Neural cell (in vitro differentiated cells): Measurements from ENCODE around the gene ANKMY1. TPM values are rescaled to one million over a fixed set of nuclear protein-coding genes. Genes with fewer than 3 reads are reported as not detected.

Source experiments
- H2AFZ ChIP-seq: fragments of 200-600, 300-800 bp; sonication (generic), shearing (Covaris generic); 2 replicates; pipeline ENCODE4 v1.6.0; 2014; ENCODE audit warnings: low read depth, mild to moderate bottlenecking, antibody characterized with exemption, low read length, moderate library complexity
- H3F3A ChIP-seq: fragments of 200-600 bp; shearing (Covaris generic); 2 replicates; pipeline ENCODE4 v1.6.1; 2016; ENCODE audit warnings: mild to moderate bottlenecking, moderate library complexity, mixed read lengths, antibody characterized with exemption, low read length; ENCODE audit not compliant: insufficient read depth, poor library complexity, severe bottlenecking
- H3K27ac ChIP-seq: fragments of 200-600, 300-800 bp; sonication (generic), shearing (Covaris generic); 2 replicates; pipeline ENCODE4 v1.5.1; 2014; ENCODE audit warnings: mild to moderate bottlenecking, low read length, moderate library complexity
- H3K27me3 ChIP-seq: fragments of 300-800, 200-600 bp; sonication (generic), shearing (Covaris generic); 2 replicates; pipeline ENCODE4 v1.6.0; 2014; ENCODE audit warnings: mild to moderate bottlenecking, low read depth, low read length, moderate library complexity; ENCODE audit not compliant: insufficient read depth
- H3K36me3 ChIP-seq: fragments of 300-800, 200-600 bp; sonication (generic), shearing (Covaris generic); 2 replicates; pipeline ENCODE4 v1.5.1; 2014; ENCODE audit warnings: mild to moderate bottlenecking, antibody characterized with exemption, low read length, moderate library complexity; ENCODE audit not compliant: insufficient read depth
- H3K4me2 ChIP-seq: fragments of 300-800, 200-600 bp; sonication (generic), shearing (Covaris generic); 2 replicates; pipeline ENCODE4 v1.6.0; 2014; ENCODE audit warnings: mild to moderate bottlenecking, low read length
- H3K4me3 ChIP-seq: fragments of 300-800, 200-600 bp; sonication (generic), shearing (Covaris generic); 2 replicates; pipeline ENCODE4 v1.5.1; 2014; ENCODE audit warnings: mild to moderate bottlenecking, low read length, moderate library complexity
- H3K79me2 ChIP-seq: fragments of 200-600 bp; shearing (Covaris generic); replicated peaks from 2 replicates; pipeline ENCODE4 v1.6.0; 2014; ENCODE audit warnings: mild to moderate bottlenecking, low read length, moderate library complexity; ENCODE audit not compliant: insufficient read depth
- H3K9ac ChIP-seq: fragments of 300-800, 200-600 bp; sonication (generic), shearing (Covaris generic); 2 replicates; pipeline ENCODE4 v1.6.1; 2016; ENCODE audit warnings: mild to moderate bottlenecking, low read length, mixed read lengths
- H3K9me2 ChIP-seq: fragments of 200-600 bp; shearing (Covaris generic); 2 replicates; pipeline ENCODE4 v1.6.1; 2016; ENCODE audit warnings: mild to moderate bottlenecking, low read length, mixed read lengths; ENCODE audit not compliant: insufficient read depth
- H3K9me3 ChIP-seq: fragments of 200-600, 300-800 bp; sonication (generic), shearing (Covaris generic); 2 replicates; pipeline ENCODE4 v1.6.1; 2016; ENCODE audit warnings: mild to moderate bottlenecking, mixed run types, low read length, moderate library complexity, mixed read lengths
- H4K20me1 ChIP-seq: fragments of 200-600 bp; shearing (Covaris generic); 2 replicates; pipeline ENCODE4 v1.6.1; 2016; ENCODE audit warnings: mild to moderate bottlenecking, mixed run types; ENCODE audit not compliant: insufficient read depth
- CTCF ChIP-seq: fragments of 450-650 bp; IDR thresholded peaks from 2 replicates; pipeline ENCODE4 v1.5.1; 2014; ENCODE audit warnings: antibody characterized with exemption, mild to moderate bottlenecking, moderate library complexity; ENCODE audit not compliant: poor library complexity, severe bottlenecking
- EP300 ChIP-seq: fragments of 450-650 bp; conservative IDR thresholded peaks from 2 replicates; pipeline ENCODE4 v1.6.1; 2014; ENCODE audit warnings: antibody characterized with exemption, mild to moderate bottlenecking, moderate library complexity; ENCODE audit not compliant: poor library complexity, severe bottlenecking
- EZH2 ChIP-seq: fragments of 200-600, 300-800 bp; shearing (Covaris generic), sonication (generic); IDR thresholded peaks from 2 replicates; pipeline ENCODE4 v1.6.1; 2014; ENCODE audit warnings: antibody characterized with exemption, low read length, borderline replicate concordance, mild to moderate bottlenecking; ENCODE audit not compliant: insufficient read depth, poor library complexity, severe bottlenecking
- MXI1 ChIP-seq: fragments of 450-650 bp; conservative IDR thresholded peaks from 2 replicates; pipeline ENCODE4 v1.6.1; 2014; ENCODE audit warnings: antibody characterized with exemption, mild to moderate bottlenecking; ENCODE audit not compliant: poor library complexity, severe bottlenecking
- POLR2AphosphoS5 ChIP-seq: IDR thresholded peaks from 2 replicates; pipeline ENCODE4 v1.6.1; 2012
- RAD21 ChIP-seq: fragments of 450-650 bp; conservative IDR thresholded peaks from 2 replicates; pipeline ENCODE4 v1.6.1; 2014; ENCODE audit warnings: antibody characterized with exemption, mild to moderate bottlenecking, moderate library complexity
- REST ChIP-seq: IDR thresholded peaks from 2 replicates; pipeline ENCODE4 v1.6.1; 2012; ENCODE audit warnings: borderline replicate concordance
- SMC3 ChIP-seq: fragments of 450-650 bp; conservative IDR thresholded peaks from 2 replicates; pipeline ENCODE4 v1.6.1; 2014; ENCODE audit warnings: antibody characterized with exemption, mild to moderate bottlenecking, moderate library complexity; ENCODE audit not compliant: poor library complexity
- TAF1 ChIP-seq: IDR thresholded peaks from 2 replicates; pipeline ENCODE4 v1.6.1; 2012; ENCODE audit warnings: low read depth
- polyA plus RNA-seq: library from polyadenylated mRNA; depleted of rRNA; stranded (reverse); fragments of >200 nt; gene quantifications from 2 replicates; pipeline ENCODE4 v1.2.3, GENCODE V29; 2014

ANKMY1 gene
- polyA plus RNA-seq, 1 donor from 2014 or later = 6.6 TPM

GRCh38 chr2:240596491-240596931 is 38.7 kb upstream of the ANKMY1 start:
- no peaks in the 10 kb centered on the region for H3K9me2 ChIP-seq
- H3K9me3 ChIP-seq = no peaks in the 10 kb centered on the region
- H3K27me3 ChIP-seq = no peaks in the 10 kb centered on the region
- no peaks in the 10 kb centered on the region for H4K20me1 ChIP-seq
- H3K9ac ChIP-seq = no peak overlapping the region
- no peaks in the 10 kb centered on the region for H3K36me3 ChIP-seq
- no peaks in the 10 kb centered on the region for H3F3A ChIP-seq
- no peak overlapping the region for H2AFZ ChIP-seq
- TF ChIP-seq EZH2 (no peak), REST (no peak), EP300 (no peak), POLR2AphosphoS5 (no peak), SMC3 (no peak), RAD21 (no peak), MXI1 (no peak), TAF1 (no peak), CTCF (no peak)
- no peak overlapping the region for H3K27ac ChIP-seq
- H3K4me3 ChIP-seq = no peak overlapping the region
- no peaks in the 10 kb centered on the region for H3K79me2 ChIP-seq
- H3K4me2 ChIP-seq = no peak overlapping the region

GRCh38 chr2:240596080-240596460 is 38.3 kb upstream of the ANKMY1 start:
- H3K36me3 ChIP-seq = no peaks in the 10 kb centered on the region

More at GRCh38 chr2:240596080-240596460, 38.3 kb upstream of the ANKMY1 start:
- Histone ChIP-seq H3K27ac (no peak overlapping the region), H3K4me3 (no peak overlapping the region), H3K4me2 (no peak overlapping the region), H3K9me2 (no peaks in the 10 kb centered on the region), H3K9me3 (no peaks in the 10 kb centered on the region), H2AFZ (no peak overlapping the region), H3K27me3 (no peaks in the 10 kb centered on the region), H4K20me1 (no peaks in the 10 kb centered on the region), H3F3A (no peaks in the 10 kb centered on the region), H3K79me2 (no peaks in the 10 kb centered on the region), H3K9ac (no peak overlapping the region)
- TF ChIP-seq SMC3 (no peak), REST (no peak), MXI1 (no peak), EZH2 (no peak), RAD21 (no peak), CTCF (no peak), POLR2AphosphoS5 (no peak), TAF1 (no peak), EP300 (no peak)
